Neuronal stem cell (in vitro differentiated cells): ENCODE data around the gene NPM1.
A peak's percentile ranks its signal among the peaks of the same experiment; 100 is the strongest.

ENCODE experiments used
- DNase-seq: peaks from one replicate; pipeline ENCODE4 v3.0.0-alpha.2; 2013; ENCODE audit warnings: low spot score
- H2AFZ ChIP-seq: one replicate; pipeline ENCODE4 v1.6.1; 2013; ENCODE audit warnings: mild to moderate bottlenecking, low read length, inconsistent platforms
- H2AK5ac ChIP-seq: 2 replicates; pipeline ENCODE4 v1.6.1; 2013; ENCODE audit warnings: low read depth, mild to moderate bottlenecking, inconsistent platforms, low read length, moderate library complexity, mixed read lengths
- H2BK120ac ChIP-seq: 2 replicates; pipeline ENCODE4 v1.6.1; 2013; ENCODE audit warnings: low read depth, mild to moderate bottlenecking, inconsistent platforms, low read length, moderate library complexity, mixed read lengths
- H2BK12ac ChIP-seq: one replicate; pipeline ENCODE4 v1.6.1; 2013; ENCODE audit warnings: low read length, inconsistent platforms
- H2BK15ac ChIP-seq: 2 replicates; pipeline ENCODE4 v1.6.1; 2013; ENCODE audit warnings: mild to moderate bottlenecking, low read length, inconsistent platforms, mixed read lengths
- H2BK5ac ChIP-seq: one replicate; pipeline ENCODE4 v1.6.1; 2013; ENCODE audit warnings: inconsistent platforms, mild to moderate bottlenecking, low read length, moderate library complexity
- H3K14ac ChIP-seq: one replicate; pipeline ENCODE4 v1.6.1; 2013; ENCODE audit warnings: low read length, inconsistent platforms
- H3K18ac ChIP-seq: 2 replicates; pipeline ENCODE4 v1.6.1; 2013; ENCODE audit warnings: low read length, inconsistent platforms
- H3K23ac ChIP-seq: 2 replicates; pipeline ENCODE4 v1.6.1; 2013; ENCODE audit warnings: low read depth, mild to moderate bottlenecking, mixed read lengths, low read length, inconsistent platforms; ENCODE audit not compliant: poor library complexity
- H3K27ac ChIP-seq: replicated peaks from 3 replicates; pipeline ENCODE4 v1.5.1; 2013; ENCODE audit warnings: low read length, inconsistent platforms
- H3K27me3 ChIP-seq, 3 experiments: 2 replicates each; pipeline ENCODE4 v1.6.1; 2013; ENCODE audit warnings: low read length in 3 of 3, mild to moderate bottlenecking in 2 of 3, inconsistent platforms in 1 of 3, low read depth in 1 of 3, mixed read lengths in 1 of 3, moderate library complexity in 1 of 3; ENCODE audit not compliant: control insufficient read depth in 3 of 3, insufficient read depth in 3 of 3
- H3K36me3 ChIP-seq, 2 donors: replicated peaks in 1 of 2; 2 replicates each; pipeline ENCODE4 v1.6.1; 2013; ENCODE audit warnings: low read length in 2 of 2; ENCODE audit not compliant: control insufficient read depth in 2 of 2, insufficient read depth in 2 of 2
- H3K4ac ChIP-seq: 2 replicates; pipeline ENCODE4 v1.6.1; 2013; ENCODE audit warnings: inconsistent platforms, mild to moderate bottlenecking, low read length, moderate library complexity
- H3K4me1 ChIP-seq, 2 donors: 1 replicate in 1 of 2; 2 replicates in 1 of 2; pipeline ENCODE4 v1.6.1; 2013; ENCODE audit warnings: low read length in 2 of 2, low read depth in 1 of 2; ENCODE audit not compliant: control insufficient read depth in 2 of 2, insufficient read depth in 1 of 2
- H3K4me2 ChIP-seq: one replicate; pipeline ENCODE4 v1.6.1; 2013; ENCODE audit warnings: mild to moderate bottlenecking, low read length, inconsistent platforms; ENCODE audit not compliant: insufficient read depth, poor library complexity, severe bottlenecking
- H3K4me3 ChIP-seq, 2 donors: 2 replicates each; pipeline ENCODE4 v1.5.1; 2013; ENCODE audit warnings: low read length in 2 of 2, mild to moderate bottlenecking in 2 of 2, inconsistent platforms in 1 of 2, moderate library complexity in 1 of 2
- H3K79me1 ChIP-seq: one replicate; pipeline ENCODE4 v1.6.1; 2013; ENCODE audit warnings: low read depth, mild to moderate bottlenecking, inconsistent platforms, low read length, moderate library complexity
- H3K9ac ChIP-seq: one replicate; pipeline ENCODE4 v1.6.1; 2013; ENCODE audit warnings: mild to moderate bottlenecking, low read depth, low read length, inconsistent platforms; ENCODE audit not compliant: poor library complexity
- H3K9me3 ChIP-seq, 2 donors: replicated peaks in 1 of 2; 2 replicates each; pipeline versions ENCODE3 to v1.6.1; 2013; ENCODE audit warnings: low read length in 2 of 2, mild to moderate bottlenecking in 2 of 2, inconsistent platforms in 1 of 2, low read depth in 1 of 2, mixed read lengths in 1 of 2, moderate library complexity in 1 of 2; ENCODE audit not compliant: control insufficient read depth in 2 of 2, insufficient read depth in 1 of 2
- H4K8ac ChIP-seq: one replicate; pipeline ENCODE4 v1.6.1; 2013; ENCODE audit warnings: low read depth, mild to moderate bottlenecking, inconsistent platforms, low read length, moderate library complexity
- H4K91ac ChIP-seq: one replicate; pipeline ENCODE4 v1.6.1; 2013; ENCODE audit warnings: low read length, low read depth, mild to moderate bottlenecking, inconsistent platforms; ENCODE audit not compliant: poor library complexity
- WGBS, 2 donors: extraction: QIAGEN DNeasy Blood & Tissue Kit; methylation state at CpG; one replicate each; pipeline ENCODE4 v1.1.7; 2013; ENCODE audit warnings: missing lambda C conversion rate in 2 of 2, mixed read lengths in 1 of 2; ENCODE audit not compliant: insufficient read length in 2 of 2, insufficient replicate concordance in 1 of 2; ENCODE audit errors: extremely low coverage in 2 of 2; 5-methylcytosine and 5-hydroxymethylcytosine counted together

The NPM1 gene

GRCh38 chr5:171419688-171420430 is 32.2 kb downstream of the NPM1 start:
- peaks cover 15 to 37% (median 19%) of the 10 kb centered on the region in 3 experiments for H3K27me3 ChIP-seq
- peak overlapping the region; percentile 53 to 75 for H3K4me3 ChIP-seq

GRCh38 chr5:171420431-171421241 is 33.0 kb downstream of the NPM1 start:
- Histone ChIP-seq H3K18ac (peak overlapping the region; percentile 73), H2BK120ac (peak overlapping the region; percentile 62), H3K27ac (no peak overlapping the region), H2BK15ac (no peak overlapping the region), H2AFZ (peak overlapping the region; percentile 96), H4K8ac (no peak overlapping the region), H2BK12ac (no peak overlapping the region), H3K23ac (peak overlapping the region; percentile 47), H3K14ac (no peak overlapping the region), H4K91ac (no peak overlapping the region), H3K4ac (no peak overlapping the region), H3K9ac (peak overlapping the region; percentile 65), H2AK5ac (peak overlapping the region; percentile 36), H3K4me2 (peak overlapping the region; percentile 97), H2BK5ac (no peak overlapping the region), H3K79me1 (no peaks in the 10 kb centered on the region), H3K9me3 (peaks cover 0 to 3% of the 10 kb centered on the region in 2 donors), H3K4me3 (peak overlapping the region; percentile 53 to 58), H3K27me3 (peaks cover 15 to 37% (median 19%) of the 10 kb centered on the region in 3 experiments), H3K36me3 (no peaks in the 10 kb centered on the region), H3K4me1 (peaks cover 19 to 28% of the 10 kb centered on the region in 2 donors)
- WGBS, 2 donors, result no CpG with 5 or more reads among the region's 65 CpGs
- no peak for DNase-seq

More at GRCh38 chr5:171419688-171420430, 32.2 kb downstream of the NPM1 start:
- Histone ChIP-seq H3K79me1 (no peaks in the 10 kb centered on the region), H2AFZ (peak overlapping the region; percentile 96), H3K14ac (no peak overlapping the region), H2BK5ac (no peak overlapping the region), H3K36me3 (no peaks in the 10 kb centered on the region), H3K9me3 (peaks cover 0 to 3% of the 10 kb centered on the region in 2 donors), H4K91ac (no peak overlapping the region), H2BK12ac (no peak overlapping the region), H4K8ac (no peak overlapping the region), H3K18ac (peak overlapping the region; percentile 77), H3K4ac (no peak overlapping the region), H3K9ac (peak overlapping the region; percentile 65), H3K4me1 (peaks cover 17 to 28% of the 10 kb centered on the region in 2 donors), H2BK120ac (peak overlapping the region; percentile 62), H3K27ac (no peak overlapping the region), H2BK15ac (no peak overlapping the region), H2AK5ac (peak overlapping the region; percentile 36), H3K4me2 (peak overlapping the region; percentile 97), H3K23ac (peak overlapping the region; percentile 47)
- peak; percentile 43 for DNase-seq
- WGBS, 2 donors, result no CpG with 5 or more reads among the region's 95 CpGs

- H3K27ac ChIP-seq, result no peak overlapping the region
- no peaks in the 10 kb centered on the region for H3K36me3 ChIP-seq
- peak overlapping the region; percentile 78 for H2AK5ac ChIP-seq
- peak overlapping the region; percentile 19 for H3K18ac ChIP-seq
- H3K14ac ChIP-seq, result no peak overlapping the region
- no peak overlapping the region for H2BK5ac ChIP-seq
- H3K9me3 ChIP-seq, result peaks cover 0 to 3% of the 10 kb centered on the region in 2 donors
- DNase-seq, result no peak
- H4K91ac ChIP-seq, result no peak overlapping the region
- no peak overlapping the region for H3K4me2 ChIP-seq
- peaks cover 15 to 37% (median 19%) of the 10 kb centered on the region in 3 experiments for H3K27me3 ChIP-seq
- no peaks in the 10 kb centered on the region for H3K79me1 ChIP-seq
- H3K4me1 ChIP-seq, result peaks cover 19 to 28% of the 10 kb centered on the region in 2 donors
- no peak overlapping the region for H3K4ac ChIP-seq
- H4K8ac ChIP-seq, result no peak overlapping the region
- no CpG with 5 or more reads among the region's 16 CpGs for WGBS, 2 donors
- no peak overlapping the region for H2BK120ac ChIP-seq
- H2BK15ac ChIP-seq, result no peak overlapping the region
- H3K9ac ChIP-seq, result no peak overlapping the region
- no peak overlapping the region for H2AFZ ChIP-seq
- H2BK12ac ChIP-seq, result no peak overlapping the region
- no peak overlapping the region for H3K4me3 ChIP-seq
- peak overlapping the region; percentile 86 for H3K23ac ChIP-seq
Observed at GRCh38 chr5:171421331-171422262, 33.9 kb downstream of the NPM1 start.
